ENCODE measurements around the gene CTNND2.

CTNND2 gene

GRCh38 chr5:11000515-11001353 is 903.5 kb downstream of the CTNND2 start:
- no peak for FAIRE-seq

DNA sequence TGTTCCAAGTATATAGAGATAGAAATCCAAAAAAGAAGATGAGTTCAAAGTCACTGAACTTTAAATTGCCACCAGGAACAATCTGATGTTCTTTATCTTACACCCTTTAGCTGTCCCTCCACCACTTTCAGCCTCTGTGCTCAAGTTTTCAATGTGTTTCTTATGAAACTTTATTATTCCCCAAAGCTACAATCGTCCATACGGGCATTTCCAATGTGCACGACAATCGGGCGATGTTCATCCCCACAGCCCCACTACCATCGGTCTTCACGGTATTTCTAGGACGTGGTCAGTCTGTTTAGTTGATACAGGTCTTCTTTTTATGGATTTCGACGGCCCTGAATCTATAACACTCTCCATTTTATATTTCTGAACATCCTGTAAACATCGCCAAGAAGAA is 904.5 kb downstream of the CTNND2 start:
- FAIRE-seq: no peak

DNA sequence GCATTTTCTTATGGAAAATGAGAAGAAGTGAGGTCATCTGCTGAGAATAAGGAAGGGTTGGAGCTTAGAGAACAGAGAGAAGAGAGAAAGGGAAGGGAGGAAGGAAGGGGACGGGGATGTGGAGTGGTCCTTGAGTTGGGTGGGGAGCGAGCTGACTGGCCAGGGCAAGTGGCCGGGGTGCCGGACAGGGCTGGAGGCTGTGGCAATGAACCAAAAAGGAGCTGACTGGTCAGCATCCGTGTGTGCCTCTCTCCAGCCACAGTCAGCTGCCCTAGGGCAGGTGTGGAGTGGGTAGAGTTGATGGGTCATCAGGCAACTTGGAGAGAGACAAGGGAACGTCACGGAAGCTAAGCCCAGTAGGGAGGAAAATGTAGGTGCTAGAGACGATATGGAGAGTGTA is 908.4 kb downstream of the CTNND2 start:
- no peak for FAIRE-seq

- no peak for FAIRE-seq
Measured at GRCh38 chr5:10994091-10994986, 909.9 kb downstream of the CTNND2 start.

- no peak for FAIRE-seq
Measured at GRCh38 chr5:10990634-10991033, 913.6 kb downstream of the CTNND2 start.

GRCh38 chr5:10989577-10990263 is 914.5 kb downstream of the CTNND2 start:
- FAIRE-seq: no peak

- FAIRE-seq: no peak
Measured at GRCh38 chr5:10988622-10989021, 915.6 kb downstream of the CTNND2 start.

GRCh38 chr5:10987925-10988504 is 916.2 kb downstream of the CTNND2 start:
- FAIRE-seq: no peak

DNA sequence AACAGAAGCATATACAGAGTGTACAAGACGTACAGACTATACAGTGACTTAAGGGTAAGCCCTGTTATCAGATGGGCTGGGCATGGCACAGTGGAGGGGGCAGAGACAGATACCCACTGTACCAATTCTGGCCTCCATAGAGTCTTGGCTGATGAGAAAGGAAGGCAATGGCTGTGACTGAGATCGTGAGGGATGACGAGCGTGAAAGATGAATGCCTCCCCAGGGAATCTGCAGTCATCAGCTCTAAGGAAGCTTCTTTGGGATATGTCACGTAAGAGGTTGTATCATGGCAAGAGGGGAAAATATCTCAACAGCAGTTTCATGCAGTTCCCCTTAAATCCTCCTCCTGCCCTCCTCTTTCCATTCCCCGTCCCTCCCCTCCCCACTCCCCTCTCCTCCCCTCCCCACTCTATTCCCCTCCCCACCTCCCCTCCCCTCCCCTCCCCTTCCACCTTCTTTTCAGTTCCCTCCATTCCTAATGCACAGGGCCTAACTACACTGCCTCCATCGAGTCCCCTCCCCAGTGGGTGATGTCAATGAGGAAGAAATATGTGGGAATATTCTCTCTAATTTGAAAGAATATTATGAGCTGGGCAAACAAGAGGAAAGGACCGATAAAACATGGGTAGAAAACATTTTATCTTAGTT is 916.8 kb downstream of the CTNND2 start:
- FAIRE-seq: no peak

DNA sequence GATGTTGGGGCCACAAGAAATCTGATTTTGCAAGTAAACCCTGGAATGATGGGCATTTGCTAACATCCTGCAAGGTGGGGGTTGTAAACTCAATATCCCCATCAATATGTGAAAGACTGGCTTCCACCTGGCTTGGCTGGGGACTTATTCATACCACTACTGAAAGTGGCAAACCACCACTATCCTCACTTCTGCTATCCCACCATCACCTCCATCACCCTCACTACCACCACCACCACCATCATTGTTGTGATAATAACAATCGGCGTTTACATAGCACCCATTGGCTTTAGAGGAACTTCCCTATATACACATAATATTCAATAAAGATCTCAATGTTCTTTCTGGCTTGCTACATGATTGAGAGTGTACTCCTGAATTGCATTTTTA is 918.5 kb downstream of the CTNND2 start:
- no peak for FAIRE-seq

- FAIRE-seq: no peak
Measured at GRCh38 chr5:10985091-10985720, 919.0 kb downstream of the CTNND2 start.

DNA sequence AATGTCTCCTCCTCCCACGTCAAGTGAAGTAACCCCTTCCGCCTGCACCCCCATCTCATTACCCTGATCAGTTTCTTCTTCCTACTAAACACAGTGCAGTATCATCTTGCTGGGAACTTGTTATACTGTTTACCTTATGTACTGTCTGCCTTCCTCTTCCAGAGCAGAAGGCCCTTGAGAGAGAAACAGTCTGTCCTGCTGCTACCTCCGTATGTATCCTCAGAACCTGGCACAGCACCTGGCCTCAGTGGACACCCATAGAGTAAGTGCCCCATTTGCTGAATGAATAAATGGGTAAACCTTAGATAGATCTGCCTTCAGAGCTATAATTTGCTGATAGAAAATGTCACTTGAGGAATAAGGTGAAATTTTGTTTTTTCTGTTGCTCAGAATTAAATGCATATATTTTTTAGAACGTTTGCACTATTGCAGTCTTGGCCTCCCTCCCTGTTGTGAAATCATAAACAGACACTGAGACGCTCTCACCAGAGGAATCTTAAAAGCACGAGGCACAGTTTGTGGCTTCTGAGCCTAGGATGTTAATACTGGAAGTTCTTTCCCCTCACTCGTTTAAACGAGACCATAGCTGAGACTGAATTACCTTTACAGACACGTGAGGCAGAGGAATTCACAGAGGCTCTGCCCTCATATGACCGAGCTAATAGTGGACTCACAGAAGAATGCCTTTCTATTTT is 920.1 kb downstream of the CTNND2 start:
- no peak for FAIRE-seq

GRCh38 chr5:10982626-10983025 is 921.6 kb downstream of the CTNND2 start:
- FAIRE-seq: no peak

GRCh38 chr5:10981932-10982331 is 922.3 kb downstream of the CTNND2 start:
- no peak for FAIRE-seq

DNA sequence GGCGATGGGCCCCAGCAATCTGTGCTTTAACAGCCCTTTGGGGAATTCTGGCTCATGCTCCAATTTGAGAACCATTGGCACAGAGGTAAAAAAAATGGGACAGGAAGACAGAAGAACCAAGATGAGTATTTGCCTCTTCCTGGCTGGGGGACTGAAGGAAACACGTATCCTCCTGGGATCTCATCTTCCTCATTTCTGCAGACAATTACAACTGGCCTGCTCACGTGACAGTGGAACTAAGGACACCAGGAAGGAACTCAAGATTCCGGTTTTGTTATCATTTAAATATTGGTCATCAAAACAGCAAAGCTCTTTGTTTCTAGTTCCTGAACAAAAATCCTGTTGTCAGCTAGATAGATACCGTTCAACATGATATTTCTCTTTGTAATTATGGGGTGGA is 927.2 kb downstream of the CTNND2 start:
- FAIRE-seq: no peak

GRCh38 chr5:10975945-10976344 is 928.3 kb downstream of the CTNND2 start:
- FAIRE-seq: no peak

DNA sequence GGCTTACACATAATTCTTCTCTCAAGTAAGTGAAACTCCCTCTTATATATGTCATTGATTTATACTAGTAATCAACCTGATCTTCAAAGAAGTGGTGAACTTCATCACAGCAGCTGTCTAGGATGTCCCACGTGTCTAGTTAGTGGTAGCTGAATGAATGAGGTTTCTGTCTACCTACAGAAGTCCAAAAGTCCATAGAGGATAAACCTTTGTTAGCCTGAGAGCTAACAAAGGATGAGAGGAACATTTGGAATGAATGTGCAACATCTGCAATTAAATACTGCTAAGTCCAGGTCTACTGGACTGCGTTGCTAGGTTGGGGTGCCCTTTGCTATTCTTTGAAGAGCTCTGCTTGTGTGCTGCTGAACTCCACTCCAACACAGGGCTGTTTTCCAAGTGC is 929.4 kb downstream of the CTNND2 start:
- FAIRE-seq: no peak

- FAIRE-seq: no peak
Measured at GRCh38 chr5:10973316-10973715, 930.9 kb downstream of the CTNND2 start.

DNA sequence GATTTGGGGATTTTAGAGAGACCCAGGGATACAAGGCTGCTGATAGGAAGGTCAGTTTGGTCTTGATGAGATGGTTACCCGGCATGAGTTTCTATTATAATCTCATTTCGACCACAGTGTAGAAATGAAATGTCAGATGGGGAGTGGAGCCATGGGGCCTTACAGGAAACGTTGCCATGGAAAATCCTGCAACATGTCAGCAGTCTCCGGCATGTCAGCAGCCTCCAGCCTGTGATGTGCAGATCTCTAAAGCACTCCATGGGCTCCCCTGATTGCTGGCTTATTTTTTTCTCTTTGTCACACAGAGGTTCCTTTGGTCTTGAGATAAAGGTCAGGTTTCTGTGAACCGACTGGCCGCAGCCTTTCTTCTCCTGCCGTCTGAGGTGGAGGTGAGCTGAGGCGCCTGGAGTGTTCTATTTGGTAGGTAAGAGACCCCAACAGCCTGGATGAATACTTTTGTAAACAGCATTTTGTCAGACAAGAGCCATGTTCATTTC is 934.5 kb downstream of the CTNND2 start:
- FAIRE-seq: no peak

- FAIRE-seq: no peak
Measured at GRCh38 chr5:10964806-10965205, 939.4 kb downstream of the CTNND2 start.

DNA sequence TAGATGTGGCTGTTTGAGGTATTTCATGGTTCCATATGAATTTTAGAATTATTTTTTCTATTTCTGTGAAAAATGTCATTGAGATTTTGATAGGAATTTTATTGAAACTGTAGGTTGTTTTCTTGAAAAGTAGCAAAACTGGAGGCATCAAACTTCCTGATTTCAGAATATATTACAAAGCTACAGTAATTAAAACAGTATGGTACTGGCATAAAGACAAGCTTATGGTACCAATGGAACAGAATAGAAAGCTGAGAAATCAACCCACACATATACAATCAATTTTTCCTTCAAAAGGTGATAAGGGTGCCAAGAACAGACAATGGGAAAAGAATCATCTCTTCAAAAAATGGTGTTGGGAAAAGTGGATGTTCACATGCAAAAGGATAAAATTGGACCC is 945.5 kb downstream of the CTNND2 start:
- no peak for FAIRE-seq
